Embryonic facial prominence (tissue), 1 donor: ENCODE measurements around the gene CEACAM21.

ENCODE experiments used
- DNase-seq: peaks from one replicate; pipeline ENCODE4 v3.0.0-alpha.2; 2016; ENCODE audit errors: extremely low spot score

The CEACAM21 gene

GRCh38 chr19:41617941-41618730, 42.2 kb downstream of the CEACAM21 start:
- DNase-seq: no peak

- DNase-seq: no peak
Observed at GRCh38 chr19:41619018-41619556, 43.1 kb downstream of the CEACAM21 start.

- DNase-seq: no peak
Observed at GRCh38 chr19:41620171-41620570, 44.2 kb downstream of the CEACAM21 start.

GRCh38 chr19:41621226-41621625, 45.3 kb downstream of the CEACAM21 start:
- DNase-seq: no peak

- no peak for DNase-seq
Observed at GRCh38 chr19:41621654-41622053, 45.7 kb downstream of the CEACAM21 start.

- DNase-seq: no peak
Observed at GRCh38 chr19:41623360-41623759, 47.4 kb downstream of the CEACAM21 start.

- DNase-seq: no peak
Observed at GRCh38 chr19:41624515-41624914, 48.5 kb downstream of the CEACAM21 start.

GRCh38 chr19:41624937-41625336, 49.0 kb downstream of the CEACAM21 start:
- no peak for DNase-seq

GRCh38 chr19:41626278-41626677, 50.3 kb downstream of the CEACAM21 start:
- no peak for DNase-seq

- no peak for DNase-seq
Observed at GRCh38 chr19:41626877-41627276, 50.9 kb downstream of the CEACAM21 start, which contains the start of gene CEACAM4. Gene CEACAM4, minus strand, starts transcription at chr19:41627074. Its CDS starts 111 bp downstream, at chr19:41626963.

- no peak for DNase-seq
Observed at GRCh38 chr19:41627966-41628675, 52.2 kb downstream of the CEACAM21 start.
